ENCODE results near the gene NRCAM. TPM values are rescaled to one million over a fixed set of nuclear protein-coding genes. Genes with fewer than 3 reads are reported as not detected.

Gene NRCAM
- total and polyA plus RNA-seq, 12 donors = 0.08 to 1.3 (median 0.38) TPM

DNA sequence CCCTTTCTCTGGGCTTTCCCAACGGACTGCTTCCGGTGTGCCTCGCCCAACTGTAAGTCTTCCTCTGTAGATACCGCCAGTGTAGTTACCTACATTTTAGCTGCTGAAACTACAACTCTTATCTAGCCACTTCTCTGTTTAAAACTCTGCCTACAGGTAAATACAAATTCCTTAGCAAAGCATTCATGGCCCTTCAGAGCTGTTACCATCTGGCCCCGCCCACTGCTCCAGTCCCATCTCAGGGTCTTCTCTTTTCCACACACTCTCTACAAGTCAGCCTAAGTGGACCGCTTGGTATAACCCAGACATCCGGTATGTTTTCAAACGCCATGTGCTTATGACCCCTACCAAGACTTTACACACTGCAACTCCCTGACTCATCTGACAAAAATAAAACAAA lies 285.1 kb downstream of the NRCAM start:
- ATAC-seq (no peak), DNase-seq (no peak)
- H3K4me3 ChIP-seq = no peak overlapping the region
- H3K27me3 ChIP-seq = peaks cover 0 to 17% (median 6%) of the 10 kb centered on the region in 7 donors
- H3K9me3 ChIP-seq = no peaks in the 10 kb centered on the region
- TF ChIP-seq, protein P1, sequence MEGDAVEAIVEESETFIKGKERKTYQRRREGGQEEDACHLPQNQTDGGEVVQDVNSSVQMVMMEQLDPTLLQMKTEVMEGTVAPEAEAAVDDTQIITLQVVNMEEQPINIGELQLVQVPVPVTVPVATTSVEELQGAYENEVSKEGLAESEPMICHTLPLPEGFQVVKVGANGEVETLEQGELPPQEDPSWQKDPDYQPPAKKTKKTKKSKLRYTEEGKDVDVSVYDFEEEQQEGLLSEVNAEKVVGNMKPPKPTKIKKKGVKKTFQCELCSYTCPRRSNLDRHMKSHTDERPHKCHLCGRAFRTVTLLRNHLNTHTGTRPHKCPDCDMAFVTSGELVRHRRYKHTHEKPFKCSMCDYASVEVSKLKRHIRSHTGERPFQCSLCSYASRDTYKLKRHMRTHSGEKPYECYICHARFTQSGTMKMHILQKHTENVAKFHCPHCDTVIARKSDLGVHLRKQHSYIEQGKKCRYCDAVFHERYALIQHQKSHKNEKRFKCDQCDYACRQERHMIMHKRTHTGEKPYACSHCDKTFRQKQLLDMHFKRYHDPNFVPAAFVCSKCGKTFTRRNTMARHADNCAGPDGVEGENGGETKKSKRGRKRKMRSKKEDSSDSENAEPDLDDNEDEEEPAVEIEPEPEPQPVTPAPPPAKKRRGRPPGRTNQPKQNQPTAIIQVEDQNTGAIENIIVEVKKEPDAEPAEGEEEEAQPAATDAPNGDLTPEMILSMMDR (IDR thresholded peaks at IDR 0.05) = no peak
- intact Hi-C loops (cut with DNase I) = no loop called here
- no peaks in the 10 kb centered on the region for H3K36me3 ChIP-seq
- H3K4me1 ChIP-seq = no peaks in the 10 kb centered on the region
- no peak overlapping the region for H3K27ac ChIP-seq
- 95% methylated on average over 8 of the region's 8 CpGs for WGBS, 2 donors

DNA sequence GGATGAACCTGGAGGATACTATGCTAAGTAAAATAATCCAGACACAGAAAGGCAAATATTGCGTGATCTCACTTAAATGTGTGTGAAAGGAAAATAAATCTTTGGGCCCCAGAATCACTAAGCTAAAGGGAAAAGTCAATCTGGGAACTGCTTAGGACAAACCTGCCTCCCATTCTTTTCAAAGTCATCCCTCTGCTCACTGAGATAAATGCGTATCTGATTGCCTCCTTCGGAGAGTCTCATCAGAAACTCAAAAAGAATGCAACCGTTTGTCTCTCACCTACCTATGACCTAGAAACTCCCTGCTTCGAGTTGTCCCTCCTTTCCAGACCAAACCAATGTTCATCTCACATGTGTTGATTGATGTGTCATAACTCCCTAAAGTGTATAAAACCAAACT lies 286.0 kb downstream of the NRCAM start:
- H3K27me3 ChIP-seq = peaks cover 0 to 16% (median 6%) of the 10 kb centered on the region in 7 donors
- ATAC-seq = no peak
- no peak overlapping the region for H3K4me3 ChIP-seq
- WGBS, 2 donors = 60 to 62% methylated on average over 5 of the region's 5 CpGs
- H3K4me1 ChIP-seq = no peaks in the 10 kb centered on the region
- H3K9me3 ChIP-seq = no peaks in the 10 kb centered on the region
- no peaks in the 10 kb centered on the region for H3K36me3 ChIP-seq
- intact Hi-C loops (cut with DNase I) = no loop called here
- H3K27ac ChIP-seq = no peak overlapping the region
- TF ChIP-seq, protein P1 (IDR thresholded peaks at IDR 0.05) = no peak
- no peak for DNase-seq

DNA sequence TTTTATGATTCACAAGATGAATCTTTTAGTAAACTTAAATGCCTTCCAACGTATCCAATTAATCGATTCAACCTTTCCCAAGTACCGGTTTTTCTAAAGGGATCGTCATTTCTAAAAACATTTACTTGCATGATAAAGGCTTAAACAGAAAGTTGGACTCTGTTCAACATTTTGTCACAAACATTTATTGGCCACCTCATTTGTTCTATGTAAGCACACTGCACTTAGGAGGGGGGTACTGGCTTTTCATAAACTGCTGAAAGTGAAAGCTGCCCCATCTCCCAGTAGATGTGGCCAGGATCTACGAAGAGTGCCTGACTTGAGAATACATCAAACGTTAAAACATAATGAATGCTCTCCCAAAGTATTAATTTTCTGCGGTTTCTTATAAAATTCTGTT lies 288.8 kb downstream of the NRCAM start:
- TF ChIP-seq, protein P1 (IDR thresholded peaks at IDR 0.05) = no peak
- Histone ChIP-seq H3K4me1 (no peaks in the 10 kb centered on the region), H3K27me3 (peaks cover 0 to 6% (median 0%) of the 10 kb centered on the region in 7 donors), H3K36me3 (no peaks in the 10 kb centered on the region), H3K9me3 (no peaks in the 10 kb centered on the region), H3K4me3 (no peak overlapping the region), H3K27ac (no peak overlapping the region)
- intact Hi-C loops (cut with DNase I) = no loop called here
- ATAC-seq (no peak), DNase-seq (no peak)
- 66 to 73% methylated on average over 7 of the region's 7 CpGs for WGBS, 2 donors

DNA sequence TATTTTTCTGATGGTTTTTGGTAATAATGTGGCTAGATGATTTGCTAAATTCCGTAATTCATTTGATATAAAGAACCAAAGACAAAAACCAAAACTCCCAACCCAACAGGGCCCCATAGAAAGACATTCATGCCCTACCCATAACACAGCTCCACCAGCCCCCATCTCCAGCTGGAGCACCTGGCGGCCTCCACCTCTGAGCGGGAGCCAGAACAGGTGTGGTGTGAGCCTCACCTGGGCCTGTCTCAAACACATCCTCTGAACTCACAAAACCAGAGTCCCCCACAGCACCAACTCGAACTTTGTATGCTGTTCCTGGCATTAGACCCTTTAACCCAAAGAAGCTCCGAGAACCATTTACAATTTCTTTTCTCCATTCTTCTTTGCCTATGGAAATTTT lies 289.5 kb downstream of the NRCAM start:
- Histone ChIP-seq H3K9me3 (no peaks in the 10 kb centered on the region), H3K27ac (no peak overlapping the region), H3K27me3 (peaks cover 0 to 6% (median 0%) of the 10 kb centered on the region in 7 donors), H3K4me3 (no peak overlapping the region), H3K4me1 (no peaks in the 10 kb centered on the region), H3K36me3 (no peaks in the 10 kb centered on the region)
- 94% methylated on average over 5 of the region's 5 CpGs for WGBS, 2 donors
- TF ChIP-seq, protein P1 (IDR thresholded peaks at IDR 0.05) = no peak
- DNase-seq (no peak), ATAC-seq (no peak)
- intact Hi-C loops (cut with DNase I) = no loop called here
